GM21737 (cell line): ENCODE measurements around the gene ACOX3.
A peak's percentile ranks its signal among the peaks of the same experiment; 100 is the strongest.
"Not testable (repeated sequence)": the region's sequence is repeated elsewhere in the genome, so short reads cannot be mapped to it uniquely, and the experiment has no call there.

Source experiments
- ATAC-seq: cut with Tn5 transposase; IDR thresholded peaks from one replicate; pipeline ENCODE4 v1.9.1; 2021; ENCODE audit warnings: mild to moderate bottlenecking, moderate library complexity; ENCODE audit not compliant: unreplicated experiment

ACOX3 gene

DNA sequence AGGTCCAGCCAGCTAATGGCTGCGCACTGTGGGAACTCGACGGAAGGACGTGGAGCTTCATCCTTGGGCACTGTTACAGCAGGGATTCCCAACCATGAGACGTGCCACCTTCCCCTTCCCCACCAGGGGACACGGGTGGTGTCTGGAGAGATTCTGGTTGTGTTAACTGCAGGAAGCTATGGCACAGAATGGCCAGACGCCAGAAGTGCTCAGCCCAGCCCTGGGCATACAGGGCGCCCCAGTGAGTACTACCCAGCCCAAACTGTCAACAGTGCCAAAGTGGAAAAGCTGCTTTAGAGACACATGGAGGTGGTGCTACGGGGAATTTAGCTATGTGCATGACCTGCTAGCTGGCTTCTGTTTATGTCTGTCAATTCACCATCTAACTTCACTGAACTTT lies 32.8 kb downstream of the ACOX3 start:
- ATAC-seq: no peak

DNA sequence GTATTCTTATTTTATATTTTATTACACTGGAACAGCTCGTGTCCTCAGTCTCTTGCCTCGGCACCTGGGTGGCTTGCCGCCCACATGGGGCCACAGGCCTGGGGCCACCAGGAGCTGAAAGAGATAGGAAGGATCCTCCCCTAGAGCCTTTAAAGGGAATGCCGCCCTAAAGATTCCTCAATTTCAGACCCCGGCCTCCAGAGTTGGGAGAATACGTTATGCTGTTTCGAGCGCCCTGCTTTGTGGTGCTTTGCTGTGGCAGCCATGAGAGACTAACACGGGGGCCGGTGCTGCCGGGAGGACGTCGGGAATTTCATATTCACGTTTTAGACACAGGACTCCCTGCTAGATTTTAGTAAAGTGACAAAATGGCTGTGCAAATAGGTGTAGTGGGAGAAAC lies 33.2 kb downstream of the ACOX3 start:
- ATAC-seq: no peak

DNA sequence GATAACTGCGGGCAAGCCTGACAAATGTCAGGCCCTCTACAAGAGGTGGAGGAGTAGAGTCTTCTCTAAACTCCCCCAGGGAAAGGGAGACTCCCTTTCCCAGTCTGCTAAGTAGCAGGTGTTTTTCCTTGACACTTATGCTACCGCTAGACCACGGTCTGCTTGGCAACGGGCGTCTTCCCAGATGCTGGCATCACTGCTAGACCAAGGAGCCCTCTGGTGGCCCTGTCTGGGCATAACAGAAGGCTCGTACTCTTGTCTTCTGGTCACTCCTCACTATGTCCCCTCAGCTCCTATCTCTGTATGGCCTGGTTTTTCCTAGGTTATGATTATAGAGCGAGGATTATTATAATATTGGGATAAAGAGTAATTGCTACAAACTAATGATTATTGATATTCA lies 33.6 kb downstream of the ACOX3 start:
- ATAC-seq: not testable (repeated sequence)

DNA sequence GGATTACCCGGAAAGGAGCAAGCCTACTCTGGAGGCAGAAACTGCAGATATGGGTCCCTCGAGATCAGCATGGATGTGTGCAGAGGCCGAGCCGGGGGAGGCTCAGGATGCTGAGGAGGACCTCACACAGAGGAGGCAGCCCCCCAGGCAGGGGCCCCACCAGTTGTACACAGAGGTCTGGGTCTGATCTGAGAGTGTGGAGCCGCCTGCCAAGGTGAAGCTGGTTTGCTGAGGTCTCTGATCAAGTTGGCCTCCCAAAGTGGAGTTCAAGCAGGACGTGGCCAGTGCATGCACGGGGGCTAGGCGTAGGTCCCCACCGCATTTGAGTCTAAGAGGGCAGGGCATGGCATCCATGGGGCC lies 35.0 kb downstream of the ACOX3 start:
- ATAC-seq: no peak

DNA sequence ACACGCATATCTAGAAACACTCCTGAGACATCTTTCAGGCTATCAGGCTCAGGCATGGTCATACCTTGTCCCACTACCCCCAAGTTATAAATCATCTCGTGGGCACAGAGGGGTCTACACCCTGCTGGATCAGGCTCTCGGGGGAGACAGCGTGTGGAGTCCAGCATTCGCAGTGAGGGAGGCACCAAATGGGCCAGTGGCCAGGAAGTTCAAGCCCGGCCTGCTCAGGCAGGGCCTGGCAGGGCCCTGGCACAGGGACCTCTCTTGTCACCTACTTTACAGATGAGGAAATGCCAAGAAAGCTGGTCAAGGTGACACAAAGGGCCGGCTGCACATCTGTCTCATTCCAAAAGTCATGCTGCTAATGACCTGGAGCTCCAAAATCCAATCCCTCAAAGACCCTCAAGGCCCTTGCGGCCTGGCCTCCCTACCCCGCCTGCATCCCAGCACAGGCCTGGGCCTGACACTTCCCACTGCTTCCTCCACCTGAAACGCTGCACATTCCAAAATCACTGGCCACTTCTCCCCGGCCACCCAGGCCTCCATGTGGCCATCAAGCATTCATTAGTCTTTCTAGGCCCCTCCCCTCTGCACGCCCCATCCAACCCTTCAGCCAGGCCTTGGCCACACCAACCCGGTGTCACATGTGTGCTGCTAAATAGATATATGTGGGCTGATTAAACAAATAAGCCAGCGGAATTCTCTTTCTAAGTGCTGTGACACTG lies 35.6 kb downstream of the ACOX3 start:
- no peak for ATAC-seq

DNA sequence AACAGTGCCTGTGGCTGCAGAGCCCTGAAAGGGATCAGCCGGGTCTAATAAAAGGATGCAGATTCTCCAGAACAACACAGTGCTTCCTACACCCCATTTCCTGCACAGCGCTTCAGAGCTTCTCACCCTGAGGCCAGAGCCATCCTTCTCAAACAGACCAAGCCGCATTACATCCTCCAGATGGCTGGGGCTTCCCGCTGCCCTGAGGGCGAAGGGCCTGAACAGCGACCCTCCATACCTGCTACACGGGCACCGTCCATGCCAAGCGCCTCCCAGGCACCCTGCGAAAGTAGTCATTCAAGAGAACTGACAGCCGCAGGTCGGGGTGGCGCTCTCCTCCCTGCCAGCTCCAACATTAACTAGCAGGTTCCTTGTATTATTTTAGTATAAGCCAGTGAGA lies 36.5 kb downstream of the ACOX3 start:
- no peak for ATAC-seq

DNA sequence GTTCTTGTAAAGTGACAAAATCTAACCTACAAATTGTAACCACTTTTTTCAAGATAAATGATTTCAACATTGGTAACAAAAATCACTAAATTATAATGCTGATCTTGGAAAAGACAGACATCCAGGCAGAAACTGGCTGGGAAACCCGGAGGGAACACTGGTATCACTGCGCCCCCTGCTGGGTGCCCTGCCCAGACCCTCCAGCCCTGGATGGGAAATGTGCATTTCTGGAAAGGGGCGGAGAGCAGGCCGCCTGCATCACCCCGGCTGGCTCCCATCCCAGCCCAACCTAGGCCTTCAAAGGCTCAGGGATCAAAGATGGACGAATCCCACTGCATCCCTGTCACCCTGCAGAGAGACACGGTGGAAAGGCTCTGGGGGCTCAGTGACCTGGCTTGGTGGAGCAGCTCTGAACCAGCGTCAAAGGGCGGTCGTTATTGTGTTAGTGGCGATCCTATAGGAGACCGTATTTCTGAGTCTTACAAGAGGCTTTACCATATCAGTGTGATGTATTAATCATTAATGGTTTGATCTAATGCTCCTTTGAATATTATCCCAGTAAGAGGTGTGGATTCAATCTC lies 37.3 kb downstream of the ACOX3 start:
- no peak for ATAC-seq

DNA sequence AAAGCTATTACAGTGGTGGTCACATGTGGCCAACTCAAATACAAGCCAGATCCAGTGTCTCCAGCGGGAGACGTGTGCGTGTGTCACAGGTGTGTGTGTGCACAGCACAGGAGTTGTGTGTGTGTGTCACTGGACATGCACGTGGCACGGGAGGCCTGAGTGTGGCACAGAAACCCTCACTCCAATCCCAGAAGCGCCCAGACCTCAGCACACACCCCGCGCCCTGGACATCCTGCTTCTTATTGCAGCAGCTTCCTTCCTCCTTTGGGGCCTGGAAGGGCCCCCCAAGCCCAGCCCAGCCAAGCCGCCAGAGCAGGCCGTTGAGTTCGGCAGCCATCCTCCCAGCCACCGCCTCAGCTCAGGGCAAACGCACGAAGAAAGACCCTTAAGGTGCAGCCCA lies 37.9 kb downstream of the ACOX3 start:
- no peak for ATAC-seq

DNA sequence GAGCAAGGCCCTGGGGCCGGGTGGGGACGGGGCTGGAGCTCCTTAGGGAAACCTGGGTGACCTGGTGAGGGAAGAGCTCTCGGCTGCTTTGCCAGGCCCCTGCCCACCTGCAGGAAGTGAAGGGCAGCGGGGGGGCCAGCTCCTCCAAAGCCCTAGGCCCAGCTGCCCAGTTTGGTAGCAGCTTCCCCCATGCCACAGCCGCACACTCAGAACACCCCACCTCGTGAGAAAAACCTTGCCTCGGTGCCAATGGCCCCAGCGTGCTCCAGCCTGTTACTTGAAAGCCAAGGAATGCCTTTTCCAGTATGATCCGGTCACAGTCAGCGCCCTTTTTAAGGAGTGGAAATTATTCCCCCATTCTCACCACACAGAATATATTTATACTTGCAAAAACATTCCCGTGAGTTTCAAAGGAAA lies 38.3 kb downstream of the ACOX3 start:
- ATAC-seq: no peak

DNA sequence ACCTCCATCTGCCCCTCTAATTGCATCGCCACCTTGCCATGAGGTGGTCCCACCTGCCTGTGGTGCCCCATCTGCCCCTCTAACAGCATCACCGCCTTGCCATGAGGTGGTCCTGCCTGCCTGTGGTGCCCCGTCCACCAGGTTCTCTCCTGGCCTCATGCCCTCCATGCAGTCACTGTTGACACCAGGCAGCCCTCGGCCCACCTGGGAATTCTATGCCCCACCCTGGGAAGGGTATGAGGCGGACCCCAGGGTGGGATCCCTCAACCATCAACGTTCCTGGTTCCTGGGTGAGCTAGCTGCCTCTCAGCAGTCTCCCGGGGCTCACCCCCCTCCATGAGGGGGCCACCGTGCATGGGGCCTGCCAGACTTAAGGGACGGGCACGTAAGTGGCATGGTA lies 38.9 kb downstream of the ACOX3 start:
- no peak for ATAC-seq

DNA sequence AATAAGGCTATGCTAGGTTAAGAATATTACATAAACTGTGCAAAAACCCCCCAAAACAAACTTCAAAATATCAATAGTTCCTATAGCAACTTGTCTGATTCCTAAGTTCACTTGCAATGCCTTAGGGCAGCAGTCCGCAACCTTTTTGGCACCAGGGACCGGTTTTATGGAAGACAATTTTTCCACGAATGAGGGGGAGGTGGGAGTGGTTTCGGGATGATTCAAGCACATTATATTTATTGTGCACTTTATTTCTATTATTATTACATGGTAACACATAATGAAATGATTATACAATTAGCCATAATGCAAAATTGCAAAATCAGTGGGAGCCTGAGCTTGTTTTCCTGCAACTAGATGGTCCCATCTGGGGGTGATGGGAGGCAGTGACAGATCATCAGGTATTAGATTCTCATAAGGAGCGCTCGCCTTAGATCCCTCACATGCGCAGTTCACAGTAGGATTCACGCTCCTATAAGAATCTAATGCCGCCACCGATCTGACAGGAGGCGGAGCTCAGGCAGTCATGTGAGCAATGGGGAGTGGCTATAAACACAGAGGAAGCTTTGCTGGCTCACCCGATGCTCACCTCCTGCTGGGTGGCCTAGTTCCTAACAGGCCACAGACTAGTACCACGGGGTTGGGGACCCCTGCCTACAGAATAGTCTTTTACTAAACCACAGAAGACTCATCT lies 39.7 kb downstream of the ACOX3 start:
- no peak for ATAC-seq

DNA sequence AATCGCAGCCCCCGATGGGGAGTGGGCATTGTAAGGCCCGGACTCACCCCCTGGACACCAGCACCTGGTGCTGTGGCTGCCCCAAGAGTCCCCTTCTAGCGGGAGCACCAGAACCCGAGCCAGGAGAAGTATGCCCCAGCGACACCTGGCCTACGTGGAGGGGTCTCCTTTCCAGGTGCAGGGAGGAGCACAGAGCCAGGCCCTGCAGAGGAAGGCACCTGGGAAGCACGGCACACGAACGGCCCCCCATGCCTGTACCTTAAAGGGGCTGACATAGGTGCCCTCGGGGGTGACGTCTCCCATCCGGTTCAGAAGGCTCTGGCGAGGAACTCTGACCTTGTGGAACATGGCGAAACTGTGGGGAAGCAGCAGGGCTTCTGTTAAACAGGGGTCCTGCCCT lies 41.2 kb downstream of the ACOX3 start:
- no peak for ATAC-seq

DNA sequence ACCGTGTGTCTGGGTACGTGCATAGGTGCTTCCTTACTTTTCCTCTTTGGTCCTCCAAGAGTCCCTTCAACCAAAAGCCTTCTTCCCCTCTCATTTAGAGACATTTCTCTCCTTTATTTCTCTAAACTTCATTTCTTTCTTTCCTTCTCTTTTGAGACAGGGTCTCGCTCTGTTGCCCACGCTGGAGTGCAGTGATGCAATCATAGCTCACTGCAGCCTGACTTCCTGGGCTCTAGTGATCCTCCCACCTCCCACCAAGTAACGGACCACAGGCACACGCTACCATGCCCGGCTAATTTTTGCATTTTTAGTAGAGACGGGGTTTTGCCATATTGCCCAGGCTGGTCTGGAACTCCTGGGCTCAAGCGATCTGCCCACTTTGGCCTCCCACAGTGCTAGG lies 42.2 kb downstream of the ACOX3 start:
- ATAC-seq: no peak

DNA sequence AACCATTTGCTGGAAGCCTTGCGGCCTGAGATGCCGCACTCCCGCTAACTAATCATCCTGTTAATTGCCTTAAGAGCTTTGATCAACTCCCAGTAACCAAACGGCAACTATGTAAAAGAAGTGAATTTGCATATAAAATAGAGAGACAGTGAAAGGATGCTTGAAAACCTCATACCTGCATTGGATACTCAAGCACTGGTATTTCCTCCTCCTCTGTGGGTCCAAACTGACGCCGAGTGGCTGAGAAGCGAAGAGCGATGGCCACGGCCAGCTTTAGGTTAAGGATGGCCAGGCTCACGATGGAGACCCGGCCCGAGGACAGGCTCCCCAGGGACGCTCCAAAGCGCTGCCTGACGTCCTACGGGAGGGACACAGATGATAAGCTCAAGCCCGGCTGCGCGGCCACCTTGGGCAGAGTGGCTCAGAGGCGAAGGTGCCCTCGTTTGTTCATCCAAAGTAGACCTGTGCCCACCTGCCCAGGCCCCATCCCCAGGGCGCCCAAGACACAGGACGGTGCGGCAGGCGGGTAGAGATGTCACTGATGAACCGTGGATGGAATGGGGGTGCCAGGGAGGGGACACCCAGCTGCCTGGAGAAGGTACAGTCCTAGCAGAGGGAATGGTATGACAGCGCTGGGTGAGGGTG lies 43.6 kb downstream of the ACOX3 start:
- ATAC-seq: no peak

DNA sequence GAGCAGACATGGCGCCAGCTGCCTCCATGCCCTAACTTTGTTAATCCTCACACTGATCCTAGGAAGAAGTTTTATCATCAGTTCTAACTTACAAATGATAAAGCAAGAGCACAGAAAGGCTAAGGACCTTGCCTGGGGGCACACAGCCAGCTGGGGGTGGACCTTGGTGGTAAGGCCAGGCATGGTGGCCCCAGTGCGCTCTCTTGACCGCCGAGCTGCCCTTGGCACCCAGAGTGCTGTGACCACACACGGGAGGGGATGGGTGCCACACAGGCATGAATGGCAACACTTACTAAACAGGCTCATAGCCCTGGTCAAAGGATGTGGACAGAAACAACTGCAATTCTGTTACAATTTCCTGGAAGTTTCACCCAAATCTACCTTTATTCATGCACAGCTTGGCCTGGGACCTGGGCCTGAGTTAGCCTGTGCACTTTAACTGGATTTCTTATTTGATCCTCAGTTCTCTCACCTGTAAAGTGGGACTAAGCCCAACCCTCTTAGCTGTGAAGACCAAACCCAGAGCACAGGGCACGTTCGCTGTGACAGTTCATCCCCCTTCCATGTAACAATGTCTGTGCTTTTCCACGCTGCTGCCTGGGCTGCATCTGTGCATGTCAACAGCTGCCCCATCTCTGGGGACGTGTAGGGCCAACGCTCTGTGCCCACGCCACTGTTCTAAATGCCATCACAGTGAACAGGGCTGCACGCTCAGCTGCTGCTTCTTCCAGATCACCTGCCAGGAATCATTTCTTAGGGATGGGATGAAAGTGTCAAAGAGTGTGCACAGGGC lies 44.8 kb downstream of the ACOX3 start:
- ATAC-seq: no peak

DNA sequence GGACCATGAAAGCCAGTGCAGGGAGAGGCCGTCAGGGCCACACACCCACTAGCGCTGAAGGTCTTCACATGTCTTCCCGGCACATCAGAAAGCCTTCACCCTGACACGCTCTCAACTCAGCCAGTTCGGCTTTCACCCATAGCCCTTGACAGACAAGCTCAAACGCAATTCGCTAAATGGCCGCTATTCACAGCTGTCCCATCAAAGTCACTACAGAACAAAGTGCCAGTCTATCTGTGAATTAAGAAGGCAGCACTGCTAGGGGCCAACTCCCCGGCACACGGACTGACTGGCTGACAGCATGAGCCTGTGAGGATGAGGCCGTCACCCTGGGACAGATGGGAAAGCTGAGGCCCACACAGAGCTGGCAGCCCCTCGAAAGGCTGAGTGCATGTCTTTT lies 45.7 kb downstream of the ACOX3 start:
- no peak for ATAC-seq

DNA sequence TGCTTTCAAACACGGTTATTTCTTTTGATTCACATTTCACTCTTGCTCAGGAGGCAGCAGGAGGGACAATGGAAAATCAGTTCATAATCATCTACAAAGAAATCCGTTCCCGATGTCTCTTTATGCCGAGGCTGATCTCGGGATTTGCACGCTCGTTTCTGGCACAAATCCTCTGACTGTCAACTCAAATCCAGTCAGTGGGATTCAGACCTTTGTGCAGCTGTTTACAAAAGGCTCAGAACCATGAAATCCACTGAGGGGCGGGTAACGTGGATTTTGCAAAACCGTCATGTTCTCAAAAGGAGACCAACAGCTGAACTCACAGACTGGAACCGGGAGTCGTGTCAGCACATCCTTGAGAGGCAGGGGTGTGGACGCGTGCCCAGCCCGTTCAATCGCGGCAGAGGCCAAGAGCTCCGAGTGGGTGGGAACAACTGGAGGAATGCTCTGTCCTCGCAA lies 46.4 kb downstream of the ACOX3 start:
- no peak for ATAC-seq

DNA sequence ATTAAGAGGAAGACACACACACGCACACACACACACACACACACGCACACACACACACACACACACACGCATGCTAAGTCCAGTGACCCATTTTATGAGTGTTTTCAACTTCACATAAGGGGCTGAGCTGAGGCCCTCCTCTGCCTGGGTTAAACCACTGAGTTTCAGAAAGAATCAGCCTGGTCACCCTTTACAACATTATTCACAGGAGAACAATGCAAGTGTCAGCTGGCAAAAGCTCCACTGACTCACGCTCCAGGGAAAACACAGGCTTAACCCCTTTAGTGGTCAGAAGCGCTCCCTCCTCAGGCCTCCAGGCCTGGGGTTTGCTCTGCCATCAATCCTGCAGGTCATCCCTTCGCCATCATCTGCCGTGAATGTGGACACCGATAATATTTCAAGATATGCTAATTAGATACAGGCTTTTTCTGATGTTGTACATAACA lies 46.9 kb downstream of the ACOX3 start:
- no peak for ATAC-seq

DNA sequence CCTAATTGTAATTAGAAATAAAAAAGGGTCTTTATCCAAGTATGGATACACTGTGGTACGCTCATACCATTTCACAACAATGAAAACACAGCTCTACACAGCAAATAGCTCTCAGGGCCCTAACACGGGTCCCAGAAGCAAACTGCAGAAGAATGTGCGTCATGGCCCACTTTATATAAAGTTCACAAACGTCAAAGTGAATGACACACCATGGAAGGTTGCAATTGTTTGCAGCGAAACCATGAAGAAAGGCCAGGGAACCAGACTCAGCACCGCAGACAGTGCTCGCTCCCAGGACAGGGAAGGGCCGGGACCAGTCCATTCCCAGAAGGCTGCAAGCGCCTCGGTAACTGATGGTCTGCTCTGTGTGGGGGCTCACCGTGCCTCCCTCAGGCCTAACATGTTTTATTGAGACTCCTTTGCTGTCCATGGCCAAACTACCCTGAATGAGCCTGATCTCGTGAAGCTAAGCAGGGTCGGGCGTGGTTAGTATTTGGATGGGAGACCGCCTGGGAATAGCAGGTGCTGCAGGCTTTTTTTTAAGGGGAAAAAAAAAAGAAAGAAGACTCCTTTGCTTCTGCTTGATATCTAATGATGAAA lies 47.8 kb downstream of the ACOX3 start:
- no peak for ATAC-seq

DNA sequence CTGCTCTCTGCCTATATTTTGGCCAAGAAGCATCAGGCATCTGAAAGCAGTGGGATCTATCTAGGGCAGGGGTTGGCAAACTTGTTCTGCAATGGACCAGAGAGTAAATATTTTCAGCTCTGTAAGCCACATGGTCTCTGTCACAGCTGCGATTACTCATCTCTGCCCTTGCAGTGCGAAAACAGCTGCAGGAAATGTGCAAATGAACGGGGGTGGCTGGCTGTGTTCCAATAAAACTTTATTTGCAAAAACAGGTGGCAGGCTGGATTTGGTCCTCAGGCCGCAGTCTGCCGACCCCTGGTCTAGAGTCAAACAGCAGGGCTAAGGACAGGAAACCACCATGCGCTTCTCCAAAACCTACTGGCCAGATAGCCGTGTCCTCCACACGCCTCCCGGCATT lies 48.6 kb downstream of the ACOX3 start:
- ATAC-seq: peak; percentile 74

DNA sequence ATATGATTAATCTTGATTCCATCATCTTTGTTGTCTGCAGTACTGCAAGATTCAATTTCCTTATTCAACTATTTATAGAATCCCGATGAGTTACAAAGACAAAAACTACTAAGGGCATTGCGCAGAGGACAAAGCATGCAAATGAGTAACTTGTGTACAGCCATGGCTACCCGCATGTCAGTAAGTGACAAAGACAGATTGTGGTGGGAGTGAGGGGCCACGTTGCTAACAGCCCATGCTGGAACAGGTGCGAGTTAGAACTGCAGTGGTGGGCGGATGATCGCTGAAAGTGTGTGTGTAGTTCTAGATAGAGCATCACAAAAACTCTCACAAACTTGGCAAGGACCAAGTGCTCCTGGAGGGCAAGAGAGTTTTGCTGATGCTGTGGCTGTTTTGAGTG lies 49.5 kb downstream of the ACOX3 start:
- ATAC-seq: no peak
